GF-D8 (cell line): Measurements from ENCODE around the gene RSL1D1.

Experiments used
- DNase-seq: peaks from one replicate; lab custom pipeline; 2025; lab: John Stamatoyannopoulos, UW

The RSL1D1 gene

DNA sequence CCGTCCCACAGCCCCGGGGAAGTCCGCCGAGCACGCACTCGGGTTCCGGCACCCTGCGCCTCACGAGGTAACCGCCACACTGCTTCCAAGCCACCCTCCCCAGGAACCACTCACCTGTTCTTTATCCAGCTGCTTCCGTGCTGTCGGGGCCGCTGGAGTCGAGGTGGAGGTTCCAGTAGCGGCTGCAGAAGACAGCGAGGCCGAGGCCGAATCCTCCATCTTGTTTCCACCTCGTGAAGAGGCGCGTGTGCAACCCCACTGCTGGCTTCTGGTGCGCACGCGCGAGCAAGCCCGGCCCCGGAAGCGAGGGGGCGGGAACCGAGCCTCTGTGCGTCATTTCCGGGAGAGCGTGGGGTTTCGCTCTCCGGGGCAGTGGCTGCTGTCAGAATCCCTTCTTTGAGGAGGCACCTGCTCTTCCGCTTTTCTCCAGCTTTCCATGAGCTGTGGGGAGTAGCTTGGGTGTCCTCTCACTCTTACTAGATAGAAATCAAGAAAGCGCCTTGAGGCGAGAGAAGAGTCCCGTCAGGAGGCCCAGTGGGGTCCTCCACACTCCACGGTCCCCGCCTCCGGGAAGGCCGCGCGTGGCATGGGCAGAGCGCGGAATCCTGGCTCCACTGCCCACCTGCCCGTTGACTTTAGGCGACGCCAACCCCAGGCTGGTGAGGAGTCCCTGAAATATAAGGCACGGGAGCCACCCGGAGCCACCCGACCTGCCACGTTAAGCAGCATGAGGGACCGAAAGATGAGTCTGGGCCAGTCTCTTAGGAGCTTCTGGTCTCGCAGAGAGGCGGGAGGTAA lies at the start of gene RSL1D1:
Gene RSL1D1, minus strand, starts transcription at position 249 of the 798 bp plus-strand sequence. Its CDS starts 30 bp downstream, at position 219.
- peak; percentile 89 for DNase-seq

DNA sequence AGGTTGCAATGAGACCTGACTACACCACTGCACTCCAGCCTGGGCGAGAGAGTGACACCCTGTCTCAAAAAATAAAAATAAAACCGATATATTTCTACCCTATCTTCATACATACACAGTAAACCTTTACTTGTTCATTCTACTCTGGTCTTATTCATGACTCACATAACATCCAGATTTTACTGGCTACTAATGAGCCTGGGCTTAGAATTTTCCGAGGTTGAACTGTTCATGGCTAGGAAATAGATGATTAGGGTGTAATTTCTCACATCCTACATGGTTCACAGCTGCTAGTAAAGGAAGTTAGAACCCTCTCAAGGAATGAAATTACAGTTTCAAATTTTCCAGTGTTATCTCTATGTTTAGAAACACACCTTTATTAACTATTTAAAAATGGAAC lies 49.7 kb upstream of the RSL1D1 start:
- no peak for DNase-seq

DNA sequence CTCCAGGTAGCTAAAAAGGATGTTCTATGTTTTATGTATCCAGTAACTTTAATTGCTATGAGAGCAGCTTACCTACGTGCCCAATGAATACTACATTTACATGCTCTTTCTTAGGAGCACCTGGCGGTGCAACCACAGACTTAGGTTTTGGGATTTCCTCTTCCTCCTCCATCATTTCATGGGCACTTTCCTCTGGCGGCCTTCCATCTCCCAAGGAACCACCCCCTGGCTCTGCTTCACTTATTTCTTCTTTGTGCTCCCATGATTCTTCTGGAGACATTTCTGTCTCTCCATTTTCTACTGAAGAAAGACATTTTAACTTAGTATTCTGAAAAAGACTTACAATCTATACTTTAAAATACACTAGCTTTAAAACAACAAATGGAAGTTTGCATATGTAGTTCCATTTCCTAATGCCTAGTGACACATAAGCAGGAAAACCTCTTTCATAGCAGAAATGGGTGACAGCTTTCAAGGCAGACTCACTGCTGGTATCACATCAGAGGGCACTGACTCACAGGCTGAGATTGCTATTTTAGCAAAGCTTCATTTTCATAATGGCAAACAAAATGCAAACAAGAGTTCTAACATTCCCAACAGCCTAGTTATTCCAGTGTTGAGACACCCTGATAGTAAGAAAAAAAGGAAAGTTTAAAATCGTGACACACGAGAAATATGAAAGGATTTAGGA lies 45.3 kb upstream of the RSL1D1 start:
- no peak for DNase-seq

DNA sequence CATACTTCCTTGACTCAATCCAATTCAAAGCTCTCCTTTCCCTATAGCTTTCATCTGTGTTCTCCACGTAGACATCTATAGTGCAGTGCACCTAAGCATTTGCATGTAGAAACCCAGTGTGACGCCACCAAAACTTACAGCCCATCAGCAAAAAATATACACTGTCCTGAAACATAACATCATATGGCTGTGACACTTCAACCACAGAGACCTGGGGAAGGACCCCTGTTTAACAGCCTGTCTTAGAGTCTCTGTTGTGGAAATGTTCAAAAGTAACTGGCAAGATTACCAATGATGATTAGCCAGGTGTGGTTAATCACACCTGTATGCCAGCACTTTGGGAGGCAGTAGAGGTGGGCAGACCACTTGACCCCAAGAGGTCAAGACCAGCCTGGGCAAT lies 42.2 kb upstream of the RSL1D1 start:
- no peak for DNase-seq

DNA sequence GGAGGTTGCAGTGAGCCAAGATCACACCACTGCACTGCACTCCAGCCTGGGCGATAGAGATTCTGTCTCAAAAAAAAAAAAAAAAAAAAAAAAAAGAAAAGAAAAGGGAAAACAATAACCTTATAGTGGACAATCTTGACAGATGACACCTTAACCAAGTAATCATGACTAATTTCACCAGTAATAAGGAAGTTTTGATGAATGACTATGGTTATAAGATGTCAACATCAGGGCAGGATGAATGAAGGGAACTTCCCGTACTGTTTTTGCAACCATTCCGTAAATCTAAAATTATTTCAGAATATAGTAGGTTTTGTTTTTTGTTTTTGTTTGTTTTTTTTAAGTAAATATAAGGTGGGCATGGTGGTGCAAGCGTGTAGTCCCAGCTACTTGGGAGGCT lies 41.4 kb upstream of the RSL1D1 start:
- no peak for DNase-seq

DNA sequence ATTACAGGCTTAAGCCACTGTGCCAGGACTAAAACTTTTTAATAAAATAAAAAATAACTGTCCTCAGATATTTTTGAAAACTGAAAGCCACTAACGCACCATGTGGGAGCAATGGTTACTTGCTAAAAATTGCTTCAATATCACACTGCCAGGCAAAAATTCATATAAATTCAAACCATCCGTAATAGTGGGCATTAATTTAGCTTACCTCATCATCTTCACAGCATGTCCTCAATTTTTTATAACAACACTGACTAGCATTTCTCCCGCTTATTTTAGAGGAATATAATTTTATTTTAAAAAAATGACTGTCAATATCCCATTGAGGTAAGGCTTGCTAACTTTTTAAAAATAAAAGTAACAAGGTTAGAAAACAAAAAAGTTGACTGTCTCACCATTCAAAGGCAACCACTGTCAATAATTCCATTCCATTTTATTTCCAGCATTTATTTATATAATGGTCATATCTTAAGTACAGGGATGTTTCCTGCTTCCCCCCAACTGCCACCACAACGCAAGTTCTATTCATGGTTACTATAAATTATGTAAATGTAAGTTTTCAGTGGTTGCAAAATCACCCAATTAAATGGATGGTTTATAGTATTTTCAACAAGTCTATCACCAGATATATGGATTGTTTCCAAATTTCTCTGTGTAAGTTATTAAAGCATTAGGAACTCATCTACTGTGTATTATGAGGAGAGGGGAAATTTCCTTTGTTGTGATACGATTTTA lies 39.1 kb upstream of the RSL1D1 start:
- no peak for DNase-seq

DNA sequence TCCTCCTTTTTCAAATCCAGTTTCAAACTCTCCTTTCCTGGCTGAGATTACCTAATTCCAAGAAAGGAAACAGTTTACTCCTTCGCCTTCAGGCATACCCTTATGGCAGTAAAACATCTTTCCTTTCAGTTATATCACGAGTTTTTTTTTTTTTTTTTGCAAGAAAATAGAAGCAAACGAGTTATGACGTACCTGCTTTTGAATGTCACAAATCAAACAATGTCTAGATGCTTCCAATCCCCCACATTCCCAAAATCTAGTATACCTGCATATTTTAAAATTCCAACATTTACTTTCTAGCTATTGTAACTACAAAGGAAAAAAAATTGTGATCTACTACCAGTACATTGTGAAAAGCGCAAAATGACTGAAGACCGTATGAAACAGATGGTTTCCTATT lies 35.5 kb upstream of the RSL1D1 start:
- DNase-seq: no peak

DNA sequence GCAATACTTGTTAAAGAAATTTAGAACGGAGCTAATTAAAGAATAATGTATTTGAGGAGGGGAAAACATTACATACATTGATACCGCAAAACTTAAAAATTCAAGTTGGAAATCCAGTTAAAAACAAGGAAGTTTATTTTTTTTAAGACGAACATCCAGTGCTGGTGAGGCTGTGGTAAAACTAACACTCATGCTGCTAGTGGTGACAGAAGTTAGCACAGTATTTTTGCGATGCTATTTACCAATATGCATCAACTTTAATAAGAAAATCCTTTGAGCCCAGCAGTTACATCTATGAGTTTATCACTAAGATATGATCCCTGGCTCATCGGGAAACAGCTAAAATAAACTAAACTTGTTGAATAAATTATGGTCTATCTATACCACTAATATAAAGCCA lies 32.7 kb upstream of the RSL1D1 start:
- DNase-seq: no peak

DNA sequence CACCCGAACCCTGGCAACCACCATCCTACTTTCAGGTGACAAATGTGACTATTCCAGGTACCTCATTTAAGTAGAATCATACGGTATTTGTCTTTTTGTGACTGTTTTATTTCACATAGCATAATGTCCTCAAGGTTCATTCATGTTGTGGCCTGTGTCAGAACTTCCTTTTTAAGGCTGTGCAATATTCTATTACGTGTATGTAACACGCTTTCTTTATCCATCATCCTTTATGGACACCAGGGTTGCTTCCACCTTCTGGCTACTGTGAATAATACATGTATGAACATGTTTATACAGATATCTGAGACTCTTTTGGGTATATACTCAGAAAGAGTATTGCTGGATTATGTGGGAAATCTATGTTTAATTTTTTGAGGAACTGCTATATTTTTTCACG lies 28.7 kb upstream of the RSL1D1 start:
- no peak for DNase-seq

DNA sequence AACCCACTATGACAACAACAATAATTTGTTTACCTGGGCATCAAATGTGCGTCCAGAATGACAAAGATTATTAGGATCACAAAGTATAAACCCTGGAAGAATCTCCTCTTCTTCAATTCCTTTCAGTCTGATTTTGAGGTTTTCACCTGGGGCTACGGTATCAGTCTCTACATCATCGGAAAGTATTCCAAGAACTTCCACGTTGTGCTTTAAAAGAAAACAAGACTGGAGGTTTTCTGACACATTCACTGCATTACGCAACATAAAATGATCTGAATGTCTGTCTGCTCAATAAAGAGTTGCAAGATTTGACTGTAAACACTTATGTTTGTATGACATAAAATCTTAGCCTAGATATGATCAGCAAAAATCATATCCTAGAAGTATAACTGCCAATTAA lies 26.0 kb upstream of the RSL1D1 start:
- DNase-seq: no peak

DNA sequence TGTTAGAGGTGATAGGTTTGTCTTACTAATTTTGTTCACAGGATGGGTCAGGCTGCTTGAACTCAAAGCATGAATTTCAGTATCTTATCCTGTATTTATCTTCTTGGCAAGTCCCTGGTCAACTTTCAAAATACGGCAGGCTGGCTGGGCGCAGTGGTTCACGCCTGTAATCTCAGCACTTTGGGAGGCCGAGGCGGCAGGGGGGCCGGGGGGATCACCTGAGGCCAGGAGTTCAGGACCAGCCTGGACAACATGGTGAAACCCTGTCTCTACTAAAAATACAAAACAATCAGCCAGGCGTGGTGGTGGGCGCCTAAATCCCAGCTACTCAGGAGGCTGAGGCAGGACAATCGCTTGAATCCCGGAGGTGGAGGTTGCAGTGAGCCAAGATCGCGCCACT lies 25.0 kb upstream of the RSL1D1 start:
- no peak for DNase-seq

DNA sequence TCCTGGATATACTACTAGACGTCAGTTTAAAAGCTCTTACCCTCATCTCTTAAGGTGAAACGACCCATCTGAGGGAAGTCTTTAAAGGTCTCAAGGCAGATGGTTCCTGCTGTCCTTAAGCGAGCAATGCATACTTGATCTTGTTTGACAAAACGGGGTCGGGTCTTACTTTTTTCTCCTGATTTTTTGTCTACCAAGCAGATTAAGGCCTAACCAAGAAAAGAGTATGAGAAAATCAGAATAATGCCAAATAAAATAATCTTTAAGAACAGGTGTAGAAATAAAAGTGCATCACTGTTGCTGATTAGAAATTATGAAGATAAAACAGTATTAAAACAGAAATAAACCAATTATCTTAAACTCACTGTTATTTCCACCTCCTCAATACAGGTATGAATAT lies 24.4 kb upstream of the RSL1D1 start:
- no peak for DNase-seq

DNA sequence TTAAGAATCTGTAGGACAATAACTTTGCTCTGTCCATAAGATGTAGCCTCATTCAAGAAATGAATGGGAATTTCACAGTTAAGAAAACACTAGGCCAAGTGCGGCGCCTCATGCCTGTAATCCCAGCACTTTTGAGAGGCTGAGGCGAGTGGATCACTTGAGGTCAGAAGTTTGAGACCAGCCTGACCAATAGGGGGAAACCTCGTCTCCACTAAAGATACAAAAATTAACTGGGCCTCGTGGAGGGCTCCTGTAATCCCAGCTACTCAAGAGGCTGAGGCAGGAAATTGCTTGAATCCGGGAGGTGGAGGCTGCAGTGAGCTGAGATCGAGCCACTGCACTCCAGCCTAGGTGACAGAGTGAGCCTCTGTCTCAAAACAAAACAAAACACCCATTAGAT lies 19.9 kb upstream of the RSL1D1 start:
- DNase-seq: no peak

DNA sequence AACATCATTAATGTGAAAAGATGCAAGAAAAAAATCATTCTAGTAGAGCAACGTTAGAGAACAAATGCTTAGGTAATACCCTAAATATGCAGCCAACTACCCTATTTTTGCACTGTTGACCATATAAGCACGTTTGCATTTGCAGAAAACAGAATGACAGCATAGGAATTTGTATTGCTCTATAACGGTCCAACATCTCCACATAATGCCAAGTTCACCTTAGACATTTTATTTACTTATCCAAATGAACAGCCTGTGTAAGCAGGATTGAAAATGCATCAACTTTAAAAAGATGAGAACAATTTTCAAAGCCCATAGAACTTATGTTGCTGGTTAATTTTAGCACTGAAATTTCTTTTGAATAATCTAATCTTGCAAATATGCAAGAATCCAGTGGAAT lies 19.1 kb upstream of the RSL1D1 start:
- DNase-seq: no peak

DNA sequence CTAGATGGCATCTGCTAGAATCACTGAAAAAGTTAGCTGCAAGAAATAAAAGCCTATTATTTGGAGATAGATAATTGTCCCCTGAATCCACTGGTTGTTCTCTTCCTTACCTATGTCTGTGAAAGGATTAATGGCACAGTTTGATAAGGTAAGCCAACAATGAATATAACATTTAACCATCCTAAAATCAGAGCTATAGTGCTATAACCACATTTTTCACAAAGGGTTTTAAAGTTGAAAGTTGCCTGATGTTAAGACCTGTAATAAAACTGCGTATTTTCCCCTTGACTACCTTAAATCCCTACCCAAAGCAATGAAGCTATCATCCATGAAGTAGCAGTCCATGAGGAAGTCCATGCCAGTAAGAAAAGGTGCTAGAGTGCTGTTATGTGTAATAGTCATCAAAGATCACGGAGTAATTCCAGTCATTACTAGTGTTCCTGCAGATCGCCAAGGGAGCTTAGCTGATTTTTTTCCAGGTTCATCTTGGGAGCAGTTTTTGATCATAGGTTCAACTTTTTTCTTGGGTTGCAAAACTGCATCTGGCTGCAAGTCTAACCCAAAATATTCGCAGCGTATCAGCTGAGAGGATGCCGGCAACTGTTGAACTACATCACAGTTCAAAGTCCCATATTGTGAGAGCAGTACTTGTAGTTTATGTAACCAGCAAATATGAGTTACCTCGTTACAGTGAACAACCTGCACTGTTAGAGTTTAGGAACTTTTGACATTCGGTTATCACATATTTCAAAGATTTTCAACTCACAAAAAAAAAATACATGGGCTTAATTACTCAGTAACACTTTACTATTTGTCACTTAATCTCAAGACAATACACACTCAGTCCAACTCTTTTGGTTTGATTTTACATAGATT lies 18.2 kb upstream of the RSL1D1 start:
- no peak for DNase-seq

DNA sequence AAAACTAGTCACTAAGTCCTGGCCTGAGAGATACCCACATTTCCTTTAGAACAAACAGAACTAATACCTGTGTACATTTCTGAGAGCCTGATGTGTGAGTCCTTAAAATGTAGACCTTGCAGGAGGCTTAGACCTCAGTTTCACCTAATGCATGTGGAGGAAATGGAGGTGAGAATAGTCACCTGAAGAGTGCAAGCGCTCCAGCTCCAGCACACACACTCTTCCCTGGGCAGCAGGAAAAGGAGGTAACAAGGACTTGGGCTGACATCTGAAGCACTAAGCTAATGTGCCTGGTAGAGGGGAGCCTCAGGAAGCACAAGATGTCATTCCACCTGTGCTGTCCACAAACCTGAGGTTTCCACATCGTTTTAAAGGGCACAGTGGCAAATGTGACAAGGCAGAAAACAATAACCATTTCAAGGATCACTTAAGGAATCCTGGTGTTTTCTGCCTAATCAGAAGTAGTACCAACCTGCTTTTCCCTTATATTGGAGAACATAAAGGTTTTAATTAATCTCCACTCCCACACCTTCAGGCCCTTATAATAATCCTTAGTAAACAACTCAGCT lies 17.2 kb upstream of the RSL1D1 start:
- no peak for DNase-seq

DNA sequence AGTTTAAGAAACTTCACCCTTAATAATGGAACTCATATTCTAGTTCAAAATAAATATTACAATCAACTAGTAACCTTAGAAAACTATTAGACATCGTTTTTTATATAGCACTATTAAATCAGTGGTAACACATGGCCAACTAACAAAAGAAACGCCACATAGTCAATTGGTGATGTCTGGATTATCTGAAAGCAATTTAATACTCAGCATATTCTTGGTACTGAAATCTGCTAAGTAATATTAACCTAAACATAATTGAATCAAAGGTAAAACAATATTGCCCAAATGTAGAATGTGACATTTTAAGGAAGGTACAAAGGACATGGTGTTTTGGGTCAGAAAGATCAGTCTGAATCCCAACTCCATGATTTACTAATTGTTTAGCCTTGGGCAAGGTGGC lies 11.1 kb upstream of the RSL1D1 start:
- DNase-seq: no peak

DNA sequence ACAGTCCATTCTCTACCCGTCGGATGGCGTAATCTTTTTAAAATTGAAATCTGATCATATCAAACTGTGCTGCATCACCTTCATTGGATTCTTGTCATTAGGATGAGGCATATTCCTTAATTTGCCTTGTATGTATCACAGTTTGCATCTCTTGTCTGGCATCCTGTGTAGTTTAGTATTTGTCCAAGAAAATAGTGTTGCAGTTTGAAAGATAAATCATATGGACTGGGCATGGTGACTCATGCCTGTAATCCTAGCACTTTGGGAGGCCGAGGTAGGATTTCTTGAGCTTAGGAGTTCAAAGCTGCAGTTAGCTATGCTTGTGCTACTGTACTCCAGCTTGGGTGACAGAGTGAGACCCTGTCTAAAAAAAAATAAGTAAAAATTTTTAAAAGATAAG lies 5.8 kb upstream of the RSL1D1 start:
- DNase-seq: no peak

DNA sequence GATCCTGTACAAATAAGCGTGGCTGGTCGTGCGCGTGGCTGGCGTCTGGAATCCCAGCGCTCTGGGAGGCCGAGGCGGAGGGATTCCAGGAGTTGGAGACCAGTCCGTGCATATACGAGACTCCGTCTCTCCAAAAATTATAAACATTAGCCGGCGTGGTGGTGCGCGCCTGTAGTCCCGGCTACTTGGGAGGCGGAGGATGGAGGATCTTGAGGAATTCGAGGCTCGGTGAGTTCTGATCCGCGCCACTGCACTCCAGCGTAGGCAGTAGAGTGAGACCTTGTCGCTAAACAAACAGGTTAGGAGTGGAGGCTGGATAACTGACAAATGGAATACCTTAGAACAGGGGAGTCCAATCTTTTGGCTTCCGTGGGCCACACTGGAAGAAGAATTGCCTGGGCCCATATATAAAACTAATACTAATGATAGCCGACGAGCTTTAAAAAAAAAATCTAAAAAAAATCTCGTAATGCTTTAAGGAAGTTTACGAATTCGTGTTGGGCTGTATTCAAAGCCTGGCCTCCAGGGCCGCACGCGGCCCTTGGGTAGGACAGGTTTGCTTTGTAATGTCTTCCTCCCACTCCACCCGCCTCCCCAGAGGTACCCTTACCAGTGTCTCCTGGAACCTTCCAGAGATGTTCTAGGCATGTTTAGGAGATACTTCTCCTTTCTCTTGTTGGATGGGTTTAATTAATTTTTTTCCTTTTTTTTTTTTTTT lies 909 bp upstream of the RSL1D1 start:
- DNase-seq: no peak

DNA sequence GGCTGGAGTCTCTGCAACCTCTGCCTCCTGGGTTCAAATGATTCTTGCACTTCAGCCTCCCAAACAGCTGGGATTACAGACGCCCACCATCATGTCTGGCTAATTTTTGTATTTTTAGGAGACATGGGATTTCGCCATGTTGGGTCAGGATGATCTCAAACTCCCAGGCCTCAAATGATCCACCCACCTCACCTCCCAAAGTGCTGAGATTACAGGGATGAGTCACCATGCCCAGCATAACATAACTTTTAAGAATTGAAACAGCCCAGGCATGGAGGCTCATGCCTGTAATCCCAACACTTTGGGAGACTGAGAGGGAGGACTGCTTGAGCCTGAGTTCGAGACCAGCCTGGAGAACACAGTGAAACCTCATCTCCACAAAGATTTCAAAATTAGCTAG lies 2.5 kb downstream of the RSL1D1 start:
- no peak for DNase-seq

DNA sequence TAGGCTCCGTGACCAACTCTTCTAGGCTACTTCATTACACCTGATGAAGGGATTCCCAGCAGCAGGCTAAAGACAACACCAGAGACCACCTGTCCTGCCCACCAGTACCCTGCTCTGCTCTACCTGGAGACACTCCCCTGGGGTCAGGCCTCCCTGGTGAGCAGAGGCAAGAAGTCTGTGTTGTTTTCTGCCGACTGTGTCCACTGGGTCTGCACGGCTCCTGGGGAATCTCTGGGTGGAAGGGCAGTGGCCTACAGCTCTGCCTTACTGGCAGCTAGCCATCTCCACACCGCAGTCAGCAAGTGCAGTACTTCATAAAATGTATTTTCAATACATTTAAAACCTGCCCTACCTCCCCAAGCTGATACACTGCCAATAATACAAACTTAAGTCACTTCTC lies 6.8 kb downstream of the RSL1D1 start:
- DNase-seq: no peak
